Mucosa of descending colon (tissue), 3 donors: ENCODE data around the gene KIAA1614. TPM values are rescaled to one million over a fixed set of nuclear protein-coding genes. Genes with fewer than 3 reads are reported as not detected.

ENCODE experiments used
- ATAC-seq: fragments of 200-7000 bp; cut with Tn5 transposase; one replicate; pipeline ENCODE4 v1.9.1; 2020; ENCODE audit warnings: mild to moderate bottlenecking, moderate library complexity
- DNase-seq, 3 donors: peaks; one replicate each; pipeline ENCODE4 v3.0.0-alpha.2; 2020
- H3K36me3 ChIP-seq: fragments of 200-600 bp; one replicate; pipeline ENCODE4 v1.8.0; 2021; ENCODE audit warnings: low read depth, mild to moderate bottlenecking
- H3K4me1 ChIP-seq: fragments of 200-600 bp; one replicate; pipeline ENCODE4 v1.8.0; 2021; ENCODE audit warnings: low read depth, mild to moderate bottlenecking
- H3K4me3 ChIP-seq: fragments of 200-600 bp; one replicate; pipeline ENCODE4 v1.8.0; 2021; ENCODE audit warnings: mild to moderate bottlenecking
- H3K9me3 ChIP-seq: fragments of 200-600 bp; one replicate; pipeline ENCODE4 v1.8.0; 2021; ENCODE audit warnings: mild to moderate bottlenecking
- CTCF ChIP-seq: fragments of 200-600 bp; IDR thresholded peaks from one replicate; pipeline ENCODE4 v1.8.0; 2022; ENCODE audit warnings: antibody characterized with exemption, mild to moderate bottlenecking
- intact Hi-C, 2 donors: fragments of 100-400 bp; cut with DNase I in 1 of 2; cut with micrococcal nuclease in 1 of 2; formaldehyde crosslinking; loops; one replicate each; pipeline versions ENCODE4 v1.11.0 to v1.11.1; 2022; cut with DNase I, micrococcal nuclease
- total RNA-seq, 3 donors: library from RNA; stranded (reverse); fragmentation: NEBNext Ultra II Directional in 2 of 3; extraction: Animal tissue kit (Norgen Biotek cat#: 25700) in 2 of 3; gene quantifications; one replicate each; pipeline versions ENCODE4 v1.2.1 to v1.2.4, GENCODE V29; 2021 to 2023
- donor health status: DM: no; HTN: no; CAD: no; lungs with moderate emphysema.
- donor health status: DM: no; HTN: no; CAD: no.
- donor health status: DM: no; HTN: yes; CAD: no.

Gene KIAA1614
- total RNA-seq, 3 donors from 2014 or later, result 1.2 to 11.1 (median 2.0) TPM

GRCh38 chr1:180976191-180976590, 63.5 kb downstream of the KIAA1614 start:
- no peaks in the 10 kb centered on the region for H3K36me3 ChIP-seq
- TF ChIP-seq CTCF, result no peak
- no peaks in the 10 kb centered on the region for H3K4me1 ChIP-seq

GRCh38 chr1:180976732-180977357, 64.1 kb downstream of the KIAA1614 start:
- DNase-seq (no peak), ATAC-seq (peak; percentile 59)
- no peak overlapping the region for H3K4me3 ChIP-seq
- H3K9me3 ChIP-seq, result no peaks in the 10 kb centered on the region
- no peaks in the 10 kb centered on the region for H3K4me1 ChIP-seq
- H3K36me3 ChIP-seq, result no peaks in the 10 kb centered on the region
- TF ChIP-seq CTCF, result no peak
- intact Hi-C loops, result no loop called here

More at GRCh38 chr1:180976191-180976590, 63.5 kb downstream of the KIAA1614 start:
- intact Hi-C loops, result no loop called here
- DNase-seq (no peak), ATAC-seq (no peak)
- Histone ChIP-seq H3K9me3 (no peaks in the 10 kb centered on the region), H3K4me3 (no peak overlapping the region)

GRCh38 chr1:180981596-180982387, 69.1 kb downstream of the KIAA1614 start:
- ATAC-seq, result peak; percentile 57
- no peaks in the 10 kb centered on the region for H3K36me3 ChIP-seq
- intact Hi-C loops, result no loop called here
- TF ChIP-seq CTCF, result no peak
- DNase-seq, result peak in 1 of 3 donors; percentile 11
- no peaks in the 10 kb centered on the region for H3K9me3 ChIP-seq
- no peaks in the 10 kb centered on the region for H3K4me1 ChIP-seq
- H3K4me3 ChIP-seq, result no peak overlapping the region

GRCh38 chr1:180982422-180982821, 69.7 kb downstream of the KIAA1614 start:
- H3K9me3 ChIP-seq, result no peaks in the 10 kb centered on the region
- no peaks in the 10 kb centered on the region for H3K36me3 ChIP-seq
- no peaks in the 10 kb centered on the region for H3K4me1 ChIP-seq
- H3K4me3 ChIP-seq, result no peak overlapping the region
- DNase-seq (no peak), ATAC-seq (no peak)
- no peak for TF ChIP-seq CTCF
- intact Hi-C loops, result no loop called here

- H3K4me3 ChIP-seq, result no peak overlapping the region
- TF ChIP-seq CTCF, result no peak
- H3K4me1 ChIP-seq, result no peaks in the 10 kb centered on the region
- H3K9me3 ChIP-seq, result no peaks in the 10 kb centered on the region
- intact Hi-C loops, result no loop called here
- no peak for ATAC-seq
- H3K36me3 ChIP-seq, result no peaks in the 10 kb centered on the region
- DNase-seq, result no peak
Measured at GRCh38 chr1:180988253-180988752, 75.6 kb downstream of the KIAA1614 start.
